NCI-H1092 (cell line): ENCODE results near the gene PLCH2.
"Not testable (repeated sequence)": the region's sequence is repeated elsewhere in the genome, so short reads cannot be mapped to it uniquely, and the experiment has no call there.

Source experiments
- DNase-seq: peaks from one replicate; lab custom pipeline; 2025; lab: John Stamatoyannopoulos, UW

PLCH2 gene

GRCh38 chr1:2544875-2545640 is 69.0 kb downstream of the PLCH2 start:
- DNase-seq: no peak

GRCh38 chr1:2545754-2546514 is 69.8 kb downstream of the PLCH2 start:
- no peak for DNase-seq

GRCh38 chr1:2546515-2547209 is 70.6 kb downstream of the PLCH2 start:
- no peak for DNase-seq

- no peak for DNase-seq
These were observed 71.3 kb downstream of the PLCH2 start for GRCh38 chr1:2547210-2548067.

GRCh38 chr1:2548068-2548589 is 72.0 kb downstream of the PLCH2 start:
- no peak for DNase-seq

GRCh38 chr1:2549367-2550029 is 73.4 kb downstream of the PLCH2 start:
- not testable (repeated sequence) for DNase-seq

GRCh38 chr1:2550309-2550861 is 74.3 kb downstream of the PLCH2 start:
- DNase-seq: not testable (repeated sequence)

- DNase-seq: not testable (repeated sequence)
These were observed 75.5 kb downstream of the PLCH2 start for GRCh38 chr1:2551544-2551943.

GRCh38 chr1:2552189-2552588 is 76.1 kb downstream of the PLCH2 start:
- no peak for DNase-seq

- not testable (repeated sequence) for DNase-seq
These were observed 77.0 kb downstream of the PLCH2 start for GRCh38 chr1:2553076-2553475.

- DNase-seq: no peak
These were observed 78.0 kb downstream of the PLCH2 start for GRCh38 chr1:2553871-2554620.

GRCh38 chr1:2554621-2555387 is 78.7 kb downstream of the PLCH2 start:
- DNase-seq: no peak
